ENCODE measurements around the gene SLC17A7.

The SLC17A7 gene

DNA sequence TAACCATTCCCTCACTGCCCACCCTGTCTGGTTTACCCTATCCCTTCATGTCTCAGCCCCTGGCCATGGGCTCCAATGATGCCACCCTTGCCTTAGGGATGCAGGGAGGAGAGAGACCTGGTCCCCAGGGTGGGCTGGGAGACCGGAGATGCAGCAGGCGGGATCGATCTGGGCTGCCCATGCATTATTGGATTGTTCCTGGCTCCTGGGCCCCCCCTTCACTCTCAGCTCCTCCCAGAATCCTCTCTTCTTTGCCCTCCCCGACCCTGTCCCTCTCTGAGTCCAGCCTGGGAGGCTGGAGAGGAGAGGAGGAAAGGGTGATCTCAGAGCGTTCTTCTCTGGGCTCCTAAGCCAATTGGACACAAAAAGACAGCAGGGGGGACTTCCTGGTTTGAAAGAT, 47.4 kb downstream of the SLC17A7 start:
- H3K27me3 Mint-ChIP-seq, result peaks cover 84% of the 10 kb centered on the region
- no peaks in the 10 kb centered on the region for H3K36me3 Mint-ChIP-seq
- no peaks in the 10 kb centered on the region for H3K9me3 Mint-ChIP-seq
- DNase-seq, result no peak
- H3K4me3 Mint-ChIP-seq, result no peak overlapping the region
- no peak overlapping the region for H3K27ac Mint-ChIP-seq
- CTCF ChIA-PET, result interaction anchor here (1.1 to 2.1 kb wide), 4 partner anchors 15 to 77 kb away, joined by 4 to 8 read pairs (median 4); no protein-coding TSS in a partner anchor
- H3K4me1 Mint-ChIP-seq, result peaks cover 35% of the 10 kb centered on the region

DNA sequence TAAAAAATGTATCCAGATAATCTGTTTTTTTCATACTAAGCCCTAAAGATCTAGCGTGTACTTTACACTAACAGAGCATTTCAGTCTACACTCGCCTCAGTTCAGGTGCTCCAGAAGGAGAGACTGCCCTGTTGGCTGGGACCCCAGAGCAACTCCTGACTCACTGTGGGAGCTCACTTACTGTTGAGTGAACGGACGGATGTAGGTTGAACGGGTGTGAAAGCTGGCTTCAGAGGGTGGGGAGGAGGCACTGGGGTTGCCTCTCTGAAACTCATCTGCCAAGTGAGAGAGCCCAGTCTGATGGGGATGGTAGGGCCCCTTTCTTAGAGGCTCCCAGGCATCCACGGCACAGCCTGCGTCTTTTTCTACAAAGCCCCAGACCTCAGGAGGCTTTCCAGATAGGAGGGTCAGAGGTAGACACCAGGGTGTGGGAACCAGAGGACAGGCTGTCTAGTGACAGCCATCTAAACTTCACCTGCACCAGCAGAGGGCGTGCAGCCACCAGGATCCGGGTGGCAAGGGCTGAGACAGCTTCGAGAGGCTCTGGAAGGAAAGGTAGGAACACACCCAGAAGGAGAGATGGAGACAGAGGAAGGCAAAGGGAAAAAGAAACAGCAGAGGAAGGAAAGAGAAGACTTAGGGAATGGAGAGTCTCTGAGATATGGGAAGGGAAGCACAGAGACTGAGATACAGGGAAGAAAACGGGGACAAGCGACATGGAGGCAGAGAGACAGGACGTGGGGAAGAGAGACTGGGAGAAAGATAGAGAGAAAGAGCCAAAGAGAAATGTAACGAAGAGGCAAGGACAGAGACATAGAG, 49.5 kb downstream of the SLC17A7 start:
- H3K4me1 Mint-ChIP-seq, result peaks cover 32% of the 10 kb centered on the region
- no peaks in the 10 kb centered on the region for H3K9me3 Mint-ChIP-seq
- peak overlapping the region; percentile 34 for H3K27ac Mint-ChIP-seq
- H3K36me3 Mint-ChIP-seq, result peaks cover 1% of the 10 kb centered on the region
- H3K4me3 Mint-ChIP-seq, result no peak overlapping the region
- CTCF ChIA-PET, result interaction anchor here (0.7 to 3.4 kb wide), 24 partner anchors 11 to 126 kb away, joined by 3 to 30 read pairs (median 5); partner anchors contain the start of genes GFY and SLC17A7
- peak; percentile 87 for DNase-seq
- peaks cover 74% of the 10 kb centered on the region for H3K27me3 Mint-ChIP-seq

DNA sequence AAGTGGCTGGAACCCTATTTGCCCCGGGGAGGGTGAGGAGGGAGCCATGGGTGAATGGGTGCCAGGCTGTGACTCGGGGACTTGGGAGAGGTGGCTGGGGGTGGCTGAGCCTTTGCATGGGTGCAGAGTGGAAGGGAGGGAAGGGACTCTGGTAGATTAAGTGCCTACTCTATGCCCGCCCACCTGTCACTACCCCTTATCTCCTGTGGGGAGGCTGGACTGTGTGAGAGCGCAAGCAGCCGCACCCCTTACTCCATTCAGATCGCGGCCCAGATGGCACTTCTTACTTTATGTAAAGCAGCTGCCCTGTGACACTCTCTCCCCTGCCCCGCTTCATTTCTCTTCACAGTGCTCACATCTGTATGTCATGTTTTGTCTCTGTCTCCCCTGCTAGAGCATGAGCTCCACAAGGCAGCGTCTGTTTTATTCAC, 50.4 kb downstream of the SLC17A7 start:
- H3K27me3 Mint-ChIP-seq, result peaks cover 66% of the 10 kb centered on the region
- no peaks in the 10 kb centered on the region for H3K9me3 Mint-ChIP-seq
- no peak overlapping the region for H3K27ac Mint-ChIP-seq
- DNase-seq, result no peak
- peaks cover 32% of the 10 kb centered on the region for H3K4me1 Mint-ChIP-seq
- CTCF ChIA-PET, result interaction anchor here (0.7 to 3.4 kb wide), 21 partner anchors 10 to 126 kb away, joined by 3 to 30 read pairs (median 6); partner anchors contain the start of genes GFY and SLC17A7
- peaks cover 1% of the 10 kb centered on the region for H3K36me3 Mint-ChIP-seq
- no peak overlapping the region for H3K4me3 Mint-ChIP-seq

DNA sequence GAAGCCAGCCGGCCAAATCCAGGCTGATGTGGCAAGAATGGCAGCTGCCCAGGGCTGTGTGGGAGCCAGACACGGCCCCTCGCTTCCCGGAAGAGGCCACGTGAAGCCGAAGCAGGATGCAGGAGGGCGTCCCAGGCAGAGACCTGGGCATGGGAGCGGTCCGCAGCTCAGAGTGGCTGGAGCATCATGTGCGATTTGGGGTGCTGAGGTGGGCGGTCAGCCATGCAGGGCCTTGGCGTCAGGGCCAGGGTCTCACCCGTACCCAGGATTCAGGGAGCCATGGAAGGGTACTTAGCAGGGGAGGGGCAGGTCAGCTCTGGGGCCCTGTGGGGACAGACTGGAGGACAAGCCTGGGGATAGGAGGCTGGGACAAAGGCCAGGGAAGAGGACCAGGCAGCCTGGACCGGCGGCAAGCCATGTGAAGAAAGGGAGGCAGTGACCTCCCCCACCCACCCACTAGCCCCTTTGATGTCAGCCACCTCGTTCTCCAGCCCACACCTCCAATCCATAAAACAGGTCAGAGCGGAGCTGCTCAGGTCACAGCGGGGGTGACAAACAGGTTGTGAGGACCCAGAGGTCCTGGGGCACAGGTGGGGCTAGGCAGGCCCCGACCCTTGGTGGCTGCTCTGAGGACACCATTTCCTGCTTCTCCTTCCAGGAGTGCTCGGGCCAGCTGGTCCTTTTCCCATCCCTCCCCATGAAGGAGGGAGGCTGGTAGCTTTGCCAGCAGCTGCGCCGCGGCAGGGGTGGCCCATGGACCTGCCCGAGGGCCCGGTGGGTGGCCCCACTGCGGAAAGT, 51.0 kb downstream of the SLC17A7 start:
- DNase-seq, result no peak
- H3K9me3 Mint-ChIP-seq, result no peaks in the 10 kb centered on the region
- CTCF ChIA-PET, result interaction anchor here (1.0 to 3.4 kb wide), 10 partner anchors 9 to 156 kb away, joined by 3 to 30 read pairs (median 6); no protein-coding TSS in a partner anchor
- no peak overlapping the region for H3K4me3 Mint-ChIP-seq
- H3K36me3 Mint-ChIP-seq, result peaks cover 1% of the 10 kb centered on the region
- peaks cover 60% of the 10 kb centered on the region for H3K27me3 Mint-ChIP-seq
- H3K27ac Mint-ChIP-seq, result no peak overlapping the region
- H3K4me1 Mint-ChIP-seq, result peaks cover 32% of the 10 kb centered on the region

DNA sequence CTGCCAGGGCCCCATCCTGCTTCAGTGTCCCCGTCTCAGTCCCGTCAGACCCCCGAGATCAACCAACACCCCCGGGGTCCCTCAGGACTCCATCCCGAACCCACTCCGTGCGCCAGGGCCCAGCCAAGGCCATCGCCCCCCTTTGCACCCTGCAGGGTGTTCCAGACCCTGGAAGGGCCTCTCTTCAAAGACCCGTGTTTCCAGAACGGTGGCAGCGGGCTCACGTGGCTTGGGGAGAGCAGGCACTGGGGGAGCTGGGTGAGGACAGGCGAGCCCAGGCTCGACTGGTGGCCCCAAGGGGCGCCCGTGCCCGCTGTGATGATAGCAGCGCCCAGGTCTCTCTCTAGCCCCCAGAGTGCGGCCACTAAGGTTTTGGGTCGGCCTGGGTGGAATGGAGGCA, 51.9 kb downstream of the SLC17A7 start:
- CTCF ChIA-PET, result interaction anchor here (1.2 to 3.4 kb wide), 2 partner anchors 80 to 157 kb away, joined by 3 to 30 read pairs; no protein-coding TSS in a partner anchor
- Mint-ChIP-seq H3K9me3 (no peaks in the 10 kb centered on the region), H3K4me1 (peaks cover 32% of the 10 kb centered on the region), H3K27ac (no peak overlapping the region), H3K36me3 (peaks cover 1% of the 10 kb centered on the region), H3K27me3 (peaks cover 50% of the 10 kb centered on the region), H3K4me3 (no peak overlapping the region)
- no peak for DNase-seq

DNA sequence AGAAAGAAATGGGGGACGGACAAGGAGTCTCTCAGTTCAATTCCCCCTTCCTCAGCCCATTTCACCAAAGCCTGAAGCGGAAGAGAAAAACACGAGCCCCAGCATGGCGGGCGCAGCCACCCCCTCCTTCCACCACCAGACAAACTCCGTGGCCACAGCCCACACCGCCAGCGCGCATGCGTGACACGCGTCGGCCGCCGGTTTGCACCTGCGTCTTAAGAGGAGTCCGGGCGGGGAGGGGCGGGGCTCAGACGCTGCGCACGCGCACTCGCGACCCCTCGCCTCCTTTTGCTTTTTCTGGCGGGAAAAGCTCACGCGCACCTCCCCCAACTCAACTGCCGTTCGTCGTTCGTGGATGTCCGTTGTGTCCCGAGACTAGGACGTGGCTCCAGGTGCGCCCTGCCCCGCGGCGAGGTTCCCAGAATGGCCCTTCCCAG, 53.4 kb downstream of the SLC17A7 start, which contains the start of gene KASH5:
TSS of gene KASH5 (plus strand) at position 314 of the 437 bp plus-strand sequence. CDS start 2,635 bp downstream, outside the sequence.
- peak; percentile 92 for DNase-seq
- CTCF ChIA-PET, result no interaction called here
- H3K27ac Mint-ChIP-seq, result peak within 1 kb of the TSS; percentile 87
- H3K27me3 Mint-ChIP-seq, result peaks cover 38% of the 10 kb centered on the region
- peaks cover 2% of the 10 kb centered on the region for H3K9me3 Mint-ChIP-seq
- peak within 1 kb of the TSS; percentile 33 for H3K4me3 Mint-ChIP-seq
- H3K4me1 Mint-ChIP-seq, result peaks cover 32% of the 10 kb centered on the region
- H3K36me3 Mint-ChIP-seq, result peaks cover 1% of the 10 kb centered on the region

DNA sequence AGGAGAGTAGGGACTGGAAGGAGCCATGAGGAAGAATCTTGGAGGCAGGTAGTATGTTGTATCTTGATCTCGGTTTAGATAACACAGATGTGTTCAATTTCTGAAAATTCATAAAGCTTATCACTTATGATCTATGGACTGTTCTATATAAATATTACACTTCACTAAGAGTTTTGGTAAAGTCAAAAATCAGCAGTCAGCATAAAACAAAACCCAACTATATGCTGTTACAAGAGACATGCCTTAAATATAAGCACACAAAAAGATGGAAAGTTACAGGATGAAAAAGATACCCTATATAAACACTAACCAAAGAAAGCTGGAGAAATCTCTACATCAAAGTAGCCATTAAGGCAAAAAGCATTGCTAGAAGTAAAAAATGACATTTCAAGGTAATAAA, 57.7 kb downstream of the SLC17A7 start:
- CTCF ChIA-PET, result no interaction called here
- Mint-ChIP-seq H3K27me3 (peaks cover 17% of the 10 kb centered on the region), H3K4me3 (no peak overlapping the region), H3K4me1 (peaks cover 13% of the 10 kb centered on the region), H3K36me3 (peaks cover 5% of the 10 kb centered on the region), H3K27ac (no peak overlapping the region), H3K9me3 (peaks cover 8% of the 10 kb centered on the region)
- DNase-seq, result no peak

DNA sequence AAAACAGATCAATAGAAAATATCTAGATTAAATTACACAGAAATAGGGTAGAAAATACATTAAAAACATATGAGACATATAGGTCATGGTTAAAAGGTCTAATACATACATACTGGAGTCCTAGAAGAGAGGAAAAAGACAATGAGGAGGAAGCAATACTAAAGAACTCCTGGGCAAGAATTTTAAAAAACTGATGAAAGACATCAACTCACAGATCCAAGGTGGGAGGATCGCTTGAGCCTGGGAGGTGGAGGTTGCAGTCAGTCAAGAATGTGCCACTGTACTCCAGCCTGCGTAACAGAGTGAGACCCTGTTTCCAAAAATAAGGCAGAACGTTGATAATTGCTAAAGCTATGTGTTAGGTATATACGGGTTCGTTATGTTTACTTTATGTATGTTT, 58.7 kb downstream of the SLC17A7 start:
- Mint-ChIP-seq H3K9me3 (peaks cover 8% of the 10 kb centered on the region), H3K4me3 (no peak overlapping the region), H3K36me3 (peaks cover 5% of the 10 kb centered on the region), H3K4me1 (peaks cover 4% of the 10 kb centered on the region), H3K27ac (no peak overlapping the region), H3K27me3 (peaks cover 9% of the 10 kb centered on the region)
- DNase-seq, result no peak
- CTCF ChIA-PET, result no interaction called here

DNA sequence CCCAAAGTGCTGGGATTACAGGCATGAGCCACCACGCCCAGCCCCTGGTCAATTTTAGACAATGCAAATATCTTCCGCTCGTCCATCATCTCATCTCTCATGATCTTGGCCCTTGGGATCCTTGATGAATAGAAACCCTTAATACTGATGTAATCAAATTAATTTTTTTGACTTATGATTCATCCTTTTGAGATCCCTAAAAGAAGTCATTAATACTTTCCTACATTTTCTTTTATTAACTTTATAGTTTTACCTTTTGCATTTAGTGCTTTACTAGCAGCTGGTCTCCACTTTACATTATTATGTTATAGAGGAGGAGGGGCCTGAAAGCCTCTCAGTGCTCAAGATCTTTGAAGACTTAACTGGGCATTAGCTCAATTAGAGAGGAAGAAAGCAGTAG, 60.9 kb downstream of the SLC17A7 start:
- CTCF ChIA-PET, result interaction anchor here (2.1 kb wide), 1 partner anchor 11 kb away, joined by 7 read pairs; no protein-coding TSS in a partner anchor
- Mint-ChIP-seq H3K36me3 (peaks cover 4% of the 10 kb centered on the region), H3K4me3 (no peak overlapping the region), H3K9me3 (peaks cover 8% of the 10 kb centered on the region), H3K4me1 (no peaks in the 10 kb centered on the region), H3K27ac (no peak overlapping the region), H3K27me3 (peaks cover 20% of the 10 kb centered on the region)
- DNase-seq, result no peak
